NCI-H128 (cell line): ENCODE data around the gene NRK.
"Not testable (repeated sequence)": the region's sequence is repeated elsewhere in the genome, so short reads cannot be mapped to it uniquely, and the experiment has no call there.

Source experiments
- DNase-seq: peaks from one replicate; lab custom pipeline; 2025; ENCODE audit not compliant: unreplicated experiment; lab: John Stamatoyannopoulos, UW

NRK gene

DNA sequence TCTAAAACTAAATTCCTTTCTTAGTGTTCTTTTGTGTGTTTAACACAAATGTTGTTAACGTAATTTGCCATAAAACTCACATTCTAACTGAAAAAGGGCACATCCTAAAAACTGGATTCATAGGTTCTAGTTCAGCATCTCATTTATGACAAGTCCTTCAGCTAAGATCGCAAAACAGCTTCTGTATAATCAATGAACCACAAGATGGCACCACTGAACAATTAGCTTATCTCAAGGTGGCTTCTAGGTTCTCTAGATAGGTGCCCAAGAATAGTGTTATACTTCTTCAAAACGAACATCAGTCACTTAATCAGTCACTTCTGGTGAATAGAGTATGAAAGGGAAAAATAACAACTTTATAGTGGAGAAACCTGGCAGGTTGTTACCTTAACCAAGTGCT, 54.3 kb downstream of the NRK start:
- DNase-seq, result no peak

DNA sequence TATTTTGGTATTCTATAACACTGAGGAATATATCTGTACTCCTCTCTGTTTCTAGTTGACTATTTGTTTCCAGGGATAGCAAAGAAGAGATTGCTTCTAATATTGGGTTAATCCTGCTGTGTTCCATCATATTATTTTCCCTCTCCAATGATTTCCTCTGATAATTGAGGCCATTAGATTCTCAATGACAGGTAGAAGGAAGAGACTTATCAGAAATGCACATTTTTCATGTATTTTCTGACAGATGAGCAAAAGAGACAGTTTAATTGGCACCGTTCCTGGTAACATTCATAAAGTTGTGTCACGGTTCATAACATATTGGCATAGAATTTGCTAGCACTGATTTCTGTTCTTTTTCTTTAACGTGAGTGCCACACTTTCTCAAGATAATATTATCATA, 58.2 kb downstream of the NRK start:
- DNase-seq, result no peak

DNA sequence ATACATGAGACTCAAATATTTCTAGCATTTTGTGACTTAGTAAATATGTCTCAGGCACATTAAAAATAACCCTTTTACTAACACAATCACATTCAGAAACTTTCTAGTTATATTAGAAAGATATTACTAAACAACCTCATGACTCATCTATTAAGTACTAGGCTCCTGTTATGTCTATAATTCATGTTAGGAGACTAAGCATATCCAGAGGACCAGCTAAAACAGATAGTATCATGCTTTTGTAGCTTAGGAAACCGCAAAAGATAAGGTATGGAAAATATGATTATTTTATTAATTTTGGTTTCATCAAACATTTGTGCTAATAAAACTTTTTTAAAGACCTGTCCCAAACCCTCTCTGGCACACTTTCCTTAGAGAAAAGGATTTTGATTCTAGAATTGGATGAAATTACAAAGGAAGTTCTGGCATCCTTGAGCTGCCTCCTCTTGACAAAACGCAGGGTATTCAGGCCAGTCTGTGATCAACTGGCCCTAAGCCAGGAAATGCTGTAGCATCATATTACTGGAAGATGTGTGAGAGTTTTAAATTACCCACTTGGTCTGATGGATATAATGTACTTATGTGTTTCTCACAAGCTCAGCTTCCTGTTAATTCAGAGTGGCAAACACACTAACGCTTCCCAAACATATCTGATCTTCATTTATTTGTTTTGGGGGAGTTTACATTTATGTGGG, 60.4 kb downstream of the NRK start:
- DNase-seq, result no peak

DNA sequence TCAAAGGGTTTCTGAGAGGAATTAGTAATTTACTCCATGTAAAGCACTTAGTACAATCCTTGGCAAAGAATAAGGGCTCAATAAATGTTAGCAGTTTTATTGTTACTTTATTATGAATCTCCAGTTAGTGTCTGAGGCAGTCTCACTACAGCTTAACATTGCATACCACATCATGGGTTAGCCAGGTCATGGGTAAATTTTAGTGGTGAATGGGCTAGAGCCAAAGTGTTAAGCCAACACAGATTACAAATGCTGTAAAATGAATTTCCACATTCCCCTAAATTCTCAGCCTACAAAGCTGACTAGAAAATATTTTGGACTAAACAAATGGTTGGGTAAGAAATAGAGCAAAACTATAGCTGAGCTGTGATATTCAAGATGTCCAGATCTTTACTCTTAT, 72.4 kb downstream of the NRK start:
- no peak for DNase-seq

DNA sequence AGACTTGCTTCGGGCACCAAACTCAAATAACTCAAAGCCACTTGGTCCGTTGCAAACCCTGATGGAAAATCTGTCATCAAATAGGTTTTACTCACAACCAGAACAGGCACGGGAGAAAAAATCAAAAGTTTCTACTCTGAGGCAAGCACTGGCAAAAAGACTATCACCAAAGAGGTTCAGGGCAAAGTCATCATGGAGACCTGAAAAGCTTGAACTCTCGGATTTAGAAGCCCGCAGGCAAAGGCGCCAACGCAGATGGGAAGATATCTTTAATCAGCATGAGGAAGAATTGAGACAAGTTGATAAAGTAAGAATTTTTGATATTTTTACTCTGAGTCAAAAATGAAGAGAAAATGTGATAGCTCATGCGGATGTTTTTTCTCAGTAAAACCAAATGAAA, 87.2 kb downstream of the NRK start:
- DNase-seq, result no peak

DNA sequence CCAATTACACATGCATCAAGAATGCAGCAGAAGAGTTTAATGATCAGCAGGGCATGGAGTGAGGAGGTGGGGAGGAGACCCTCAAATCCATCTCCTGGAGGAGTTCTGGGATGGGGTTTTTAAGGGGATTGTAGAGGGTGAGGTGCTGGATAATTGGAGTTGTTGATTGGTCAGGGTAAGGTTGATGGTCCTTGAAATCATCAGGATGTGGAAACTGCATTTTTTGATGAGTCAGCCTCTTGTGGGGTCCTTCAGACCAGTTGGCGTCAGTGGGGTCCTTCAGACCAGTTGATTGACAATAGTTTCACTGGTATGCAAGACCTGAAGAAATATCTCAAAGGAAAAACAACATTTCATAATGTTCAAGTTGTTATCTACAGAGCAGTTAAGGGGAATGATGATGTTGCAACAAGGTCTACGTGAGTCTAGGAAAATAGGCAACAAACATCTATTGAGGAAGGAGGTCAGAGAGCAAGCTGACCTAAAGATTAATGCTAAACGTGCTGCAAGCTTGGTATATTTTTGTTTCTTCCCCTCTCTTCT, 88.3 kb downstream of the NRK start:
- DNase-seq, result no peak

DNA sequence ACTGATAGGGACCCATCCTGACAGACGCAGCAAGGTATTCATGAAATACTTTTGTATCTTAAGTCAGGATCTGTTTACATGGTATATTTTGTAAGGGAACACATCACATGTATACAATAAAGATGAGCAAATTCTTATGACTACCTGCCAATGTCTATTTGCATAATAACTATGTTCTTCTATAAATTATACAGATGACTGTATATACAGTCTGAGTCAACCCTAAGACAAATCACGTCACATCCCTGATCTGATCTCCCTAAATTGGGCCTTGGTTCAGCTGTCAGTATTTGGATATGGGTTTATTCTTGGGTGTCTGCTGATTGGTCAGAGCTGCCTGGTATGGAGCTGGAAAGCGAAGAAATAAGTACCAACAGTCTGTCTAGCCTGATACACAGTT, 122.9 kb downstream of the NRK start:
- DNase-seq, result no peak

DNA sequence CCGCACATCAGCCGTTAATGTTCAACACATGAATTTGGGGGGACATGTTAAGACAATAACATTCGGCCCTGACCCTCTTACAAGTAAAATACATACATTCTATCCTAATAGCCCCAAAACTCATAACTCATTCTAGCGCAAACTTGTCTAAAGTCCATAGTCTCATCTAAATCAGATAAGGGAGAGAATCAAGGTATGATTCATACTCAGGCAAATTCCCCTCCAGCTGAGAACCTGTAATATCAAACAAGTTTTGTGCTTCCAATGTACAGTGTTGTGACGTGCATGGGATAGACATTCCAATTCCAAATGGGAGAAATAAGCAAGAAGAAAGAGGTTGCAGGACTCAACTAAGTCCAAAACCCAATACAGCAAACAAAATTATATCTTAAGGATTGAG, 147.1 kb downstream of the NRK start:
- DNase-seq, result no peak

DNA sequence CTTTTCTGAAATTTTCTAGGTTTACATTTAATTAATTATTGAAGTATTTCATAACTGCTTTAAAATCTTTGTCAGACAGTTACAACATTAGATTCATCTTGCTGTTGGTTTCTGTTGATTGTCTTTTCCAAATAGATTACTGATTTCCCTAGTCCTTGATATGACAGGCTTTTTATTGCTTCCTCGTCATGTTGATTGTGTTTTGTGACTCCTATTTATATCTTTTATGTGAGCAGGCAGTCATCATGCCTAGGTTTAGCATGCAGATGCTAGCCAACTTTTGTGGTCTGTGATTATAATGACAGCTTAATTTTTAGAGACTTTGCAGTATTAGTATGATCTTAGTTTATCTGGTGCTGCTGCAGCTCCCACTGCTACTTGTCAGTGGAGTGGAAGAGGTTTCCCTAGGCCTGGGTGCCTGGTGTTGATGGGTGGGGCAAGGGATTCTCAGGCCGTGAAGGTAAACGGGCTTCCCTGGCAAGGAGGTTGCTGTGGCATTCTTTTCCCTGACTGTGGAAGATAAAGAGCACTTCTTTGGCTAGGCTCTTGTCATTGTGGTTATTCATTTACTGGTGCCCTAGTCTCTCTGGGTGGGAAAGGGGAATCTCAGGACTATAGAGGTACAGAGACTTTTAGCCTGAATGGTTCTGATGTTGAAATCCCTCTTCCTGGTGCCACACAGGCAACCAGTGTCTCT, 150.5 kb downstream of the NRK start:
- DNase-seq, result no peak

DNA sequence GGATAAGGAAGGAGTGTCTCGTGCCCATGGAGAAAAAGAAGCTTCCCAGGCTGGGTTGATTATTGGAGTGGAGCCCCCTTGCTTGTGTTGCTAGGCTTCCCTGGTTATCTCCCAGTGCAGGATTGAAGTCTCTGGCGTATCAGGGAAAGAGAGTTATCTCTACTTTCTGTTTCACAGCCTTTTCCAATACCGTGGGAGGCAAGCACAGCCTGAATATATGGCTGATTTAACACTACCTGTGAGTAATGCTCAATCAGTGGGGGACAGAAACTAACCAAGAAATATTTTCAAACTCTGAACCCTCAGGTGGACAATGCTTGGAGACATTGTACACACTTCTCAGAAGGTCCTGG, 151.0 kb downstream of the NRK start:
- no peak for DNase-seq

DNA sequence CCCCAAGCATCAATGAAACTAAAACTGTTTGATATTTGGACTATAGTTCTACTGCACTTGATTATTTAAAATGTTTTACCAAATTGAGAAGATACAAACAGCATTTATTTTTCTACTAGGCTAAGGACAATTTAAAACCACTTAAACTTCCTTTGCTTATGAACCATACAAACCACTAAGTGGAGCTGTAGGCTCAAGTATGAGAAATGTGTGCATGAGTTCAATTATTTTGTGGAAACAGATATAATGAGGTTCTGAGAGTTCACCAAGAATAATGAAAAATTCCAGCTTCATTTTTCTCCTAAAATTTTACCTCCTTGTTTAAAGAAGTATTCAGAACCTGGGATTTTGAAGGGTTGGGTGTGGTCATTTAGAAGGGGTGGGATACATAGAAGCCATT, 153.0 kb downstream of the NRK start:
- DNase-seq, result no peak

DNA sequence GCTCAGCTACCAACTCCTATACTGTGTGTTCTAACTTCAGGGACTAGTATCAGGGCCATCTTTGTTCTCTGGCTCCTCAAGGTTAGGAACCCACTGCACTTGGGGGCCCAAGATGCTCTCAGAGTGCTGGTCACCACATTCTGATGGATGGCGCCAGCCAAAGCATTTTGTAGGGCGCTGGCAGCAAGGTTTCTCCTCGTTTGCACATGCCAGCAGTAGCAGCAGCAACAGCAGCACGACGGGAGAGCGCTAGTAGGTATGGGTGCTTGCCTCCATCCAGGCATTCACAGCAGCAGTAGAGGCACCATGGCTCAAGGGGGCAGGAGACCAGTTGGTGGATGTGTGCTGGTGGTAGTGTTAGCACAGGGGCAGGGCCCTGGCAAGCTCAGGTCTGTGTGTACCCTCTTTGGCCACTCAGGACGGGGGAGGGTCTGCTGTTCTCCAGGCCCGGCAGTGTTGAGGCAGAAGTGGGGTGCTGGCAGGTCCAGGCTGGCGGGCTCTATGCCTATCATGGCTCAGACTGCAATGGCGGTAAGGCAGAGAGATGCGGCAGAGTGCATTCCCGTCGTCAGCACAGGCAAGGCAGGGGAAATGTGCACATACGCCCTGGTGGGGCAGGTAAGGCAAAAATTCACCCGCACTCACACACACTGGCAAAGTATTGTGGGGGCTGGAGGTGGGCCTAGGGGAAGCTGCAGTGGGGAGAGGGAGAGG, 159.6 kb downstream of the NRK start:
- DNase-seq, result no peak

DNA sequence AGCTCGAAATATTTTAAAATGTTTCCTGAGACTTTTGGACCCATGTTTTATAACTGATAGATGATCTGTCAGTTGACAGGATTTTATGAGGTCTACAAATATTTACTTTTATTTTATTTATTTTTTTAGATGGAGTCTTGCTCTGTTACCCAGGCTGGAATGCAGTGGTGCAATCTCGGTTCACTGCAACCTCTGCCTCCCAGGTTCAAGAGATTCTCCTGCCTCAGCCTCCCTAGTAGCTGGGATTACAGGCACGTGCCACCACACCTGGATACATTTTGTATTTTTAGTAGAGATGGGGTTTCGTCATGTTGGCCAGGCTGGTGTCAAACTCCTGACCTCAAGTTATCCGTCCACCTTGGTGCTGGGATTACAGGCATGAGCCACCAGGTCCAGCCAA, 166.1 kb downstream of the NRK start:
- DNase-seq, result not testable (repeated sequence)

DNA sequence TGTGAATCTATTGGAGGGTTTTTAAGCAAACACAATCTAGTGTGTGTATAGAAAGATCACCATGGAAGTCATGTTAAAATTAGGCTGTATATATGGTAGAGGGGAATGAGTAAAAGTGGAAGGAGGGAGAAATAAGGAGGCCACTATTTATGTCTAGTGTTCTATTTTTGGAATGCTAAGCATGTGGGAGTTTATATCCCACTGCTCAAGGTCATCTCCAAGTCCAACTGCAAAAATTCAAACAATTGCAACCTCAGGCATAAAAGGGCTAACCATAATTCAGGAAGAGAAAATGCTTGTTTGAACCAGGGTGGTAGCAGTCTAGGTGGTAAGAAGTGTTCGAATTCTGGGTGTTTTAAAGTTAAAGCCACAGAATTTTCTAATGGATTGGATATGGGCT, 177.0 kb downstream of the NRK start:
- DNase-seq, result no peak

DNA sequence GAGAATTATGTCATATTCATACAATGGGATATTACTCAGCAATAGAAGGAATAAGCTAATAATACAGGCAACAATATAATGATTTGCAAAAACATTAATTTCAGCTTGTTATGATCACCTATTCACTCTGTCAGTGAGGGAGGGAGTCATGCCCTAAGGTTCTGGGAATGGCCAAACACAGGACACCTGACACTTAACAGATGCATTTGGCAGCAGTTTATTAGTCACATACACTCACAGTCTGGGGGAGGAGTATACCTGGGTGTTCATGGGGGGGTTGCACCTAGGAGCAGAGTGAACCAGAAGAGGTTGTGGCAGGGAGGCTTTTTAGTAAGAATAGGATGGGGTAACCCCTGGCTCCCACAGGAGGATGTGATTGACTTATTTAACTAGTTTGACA, 177.9 kb downstream of the NRK start:
- DNase-seq, result no peak

DNA sequence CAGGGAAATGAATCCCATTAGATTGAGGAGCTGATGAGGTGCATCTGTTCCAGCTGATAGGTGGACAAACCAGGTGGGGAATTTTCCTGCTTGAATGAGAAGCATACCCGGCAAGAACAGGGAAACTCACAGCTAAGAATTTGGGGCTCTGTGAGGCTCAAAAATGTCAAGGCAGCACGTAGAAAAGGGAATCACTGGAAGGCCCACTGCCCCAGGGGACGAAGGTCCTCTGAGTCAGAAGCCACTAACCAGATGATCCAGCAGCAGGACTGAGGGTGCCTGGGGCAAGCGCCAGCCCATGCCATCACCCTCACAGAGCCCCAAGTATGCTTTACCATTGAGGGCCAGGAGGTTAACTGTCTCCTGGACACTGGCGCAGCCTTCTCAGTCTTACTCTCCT, 178.3 kb downstream of the NRK start:
- DNase-seq, result not testable (repeated sequence)

DNA sequence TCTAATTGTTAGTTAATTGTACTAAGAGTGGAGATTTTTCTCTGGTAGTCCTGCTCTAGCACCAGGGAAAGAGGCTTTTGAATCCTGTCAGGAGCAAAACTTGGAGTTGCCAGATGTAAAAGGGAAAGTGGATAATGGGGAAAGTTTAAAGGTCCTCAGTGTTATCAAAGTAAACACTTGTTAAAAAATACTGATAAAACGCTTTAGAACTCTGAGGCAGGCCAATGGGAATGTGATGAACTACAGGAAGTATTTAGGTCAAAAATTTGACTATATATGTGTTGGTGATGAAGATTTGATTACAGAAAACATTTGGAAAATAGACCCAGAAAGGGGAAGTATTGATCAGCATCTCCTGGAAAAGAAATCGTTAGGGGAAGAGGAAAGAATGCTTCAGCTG, 183.3 kb downstream of the NRK start:
- DNase-seq, result no peak

DNA sequence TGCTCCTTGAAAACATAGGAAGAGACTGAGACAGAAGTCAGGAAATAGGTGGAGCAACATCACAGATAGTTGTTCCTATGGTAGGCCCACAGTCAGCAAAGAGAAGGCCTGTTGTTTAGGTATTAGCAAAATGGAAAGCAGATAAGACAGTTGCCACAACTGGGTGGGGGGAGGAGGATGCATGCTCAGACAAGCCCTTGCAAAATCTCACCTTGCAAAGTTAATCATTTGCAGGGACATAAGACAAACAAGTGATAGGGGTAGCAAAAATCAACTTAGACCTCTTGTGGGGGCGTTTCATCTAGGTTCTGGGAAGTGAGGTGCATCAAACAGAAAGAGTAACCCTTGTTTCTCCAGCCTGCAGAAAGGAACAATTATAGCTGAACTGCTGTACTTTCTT, 185.5 kb downstream of the NRK start:
- DNase-seq, result no peak
